HEK293 (cell line): ENCODE results near the gene ABCA1.

ENCODE experiments used
- CTCF ChIA-PET: fragments of 350-600 bp; formaldehyde crosslinking; extraction: SDS; loops from one replicate; lab custom pipeline; 2021; ENCODE audit warnings: antibody characterized with exemption; lab: Yijun Ruan, JAX
- POLR2A ChIA-PET: fragments of 300-600 bp; formaldehyde crosslinking; extraction: SDS; loops from one replicate; lab custom pipeline; 2020; ENCODE audit warnings: antibody characterized with exemption, inconsistent platforms; lab: Yijun Ruan, JAX
- H3K27ac ChIP-seq: fragments of 200-500 bp; sonication (Bioruptor generic); 2 replicates; pipeline ENCODE4 v1.5.1; 2014; ENCODE audit warnings: low read depth, low read length, control low read depth, inconsistent platforms; ENCODE audit errors: extremely low read depth
- H3K36me3 ChIP-seq, 2 experiments: fragments of 200-500 bp in 1 of 2; sonication (Bioruptor generic) in 1 of 2; 1 replicate in 1 of 2; 2 replicates in 1 of 2; pipeline ENCODE4 v1.5.1; 2014 to 2017; ENCODE audit warnings: inconsistent platforms in 2 of 2, low read length in 2 of 2; ENCODE audit not compliant: control insufficient read depth in 2 of 2, insufficient read depth in 1 of 2
- H3K4me1 ChIP-seq: fragments of 200-500 bp; sonication (Bioruptor generic); 2 replicates; pipeline ENCODE4 v1.5.1; 2014; ENCODE audit warnings: mild to moderate bottlenecking, low read length, inconsistent platforms; ENCODE audit not compliant: control insufficient read depth, insufficient read depth
- H3K4me3 ChIP-seq: 2 replicates; pipeline ENCODE4 v1.5.1; 2011; ENCODE audit warnings: low read depth, mild to moderate bottlenecking, control low read depth, low read length, moderate library complexity
- H3K9me3 ChIP-seq: fragments of 200-500 bp; sonication (Bioruptor generic); 2 replicates; pipeline ENCODE4 v1.5.1; 2014; ENCODE audit warnings: low read depth, low read length, inconsistent platforms; ENCODE audit not compliant: control insufficient read depth, insufficient read depth
- GLI2 ChIP-seq: fragments of 450-650 bp; formaldehyde crosslinking; IDR thresholded peaks from 2 replicates; pipeline ENCODE4; 2017; ENCODE audit warnings: missing biosample characterization, missing genetic modification characterization, low read depth, borderline replicate concordance
- INSM2 ChIP-seq: fragments of 450-650 bp; formaldehyde crosslinking; IDR thresholded peaks from 2 replicates; pipeline ENCODE4 v1.5.1; 2016; ENCODE audit warnings: missing biosample characterization, missing genetic modification characterization
- REST ChIP-seq: fragments of 450-650 bp; formaldehyde crosslinking; IDR thresholded peaks from 2 replicates; pipeline ENCODE4 v1.5.1; 2016; ENCODE audit warnings: missing biosample characterization, missing genetic modification characterization
- TRIM28 ChIP-seq: IDR thresholded peaks from 2 replicates; pipeline ENCODE4 v1.6.1; 2011; ENCODE audit warnings: low read length, control low read depth, borderline replicate concordance
- ZBTB7A ChIP-seq: fragments of 450-650 bp; formaldehyde crosslinking; IDR thresholded peaks from 2 replicates; pipeline ENCODE4 v1.5.1; 2016; ENCODE audit warnings: low read depth, missing biosample characterization, missing genetic modification characterization
- ZNF112 ChIP-seq: fragments of 450-650 bp; formaldehyde crosslinking; IDR thresholded peaks from 2 replicates; pipeline ENCODE4 v1.5.0; 2017; ENCODE audit warnings: missing biosample characterization, missing genetic modification characterization
- ZNF146 ChIP-seq: fragments of 450-650 bp; formaldehyde crosslinking; IDR thresholded peaks from 2 replicates; pipeline ENCODE4 v1.5.1; 2016; ENCODE audit warnings: missing biosample characterization, missing genetic modification characterization
- ZNF26 ChIP-seq: fragments of 450-650 bp; formaldehyde crosslinking; IDR thresholded peaks from 2 replicates; pipeline ENCODE4 v1.5.1; 2016; ENCODE audit warnings: missing biosample characterization, missing genetic modification characterization
- ZNF280D ChIP-seq: fragments of 450-650 bp; formaldehyde crosslinking; IDR thresholded peaks from 2 replicates; pipeline ENCODE4 v1.5.1; 2016; ENCODE audit warnings: missing biosample characterization, missing genetic modification characterization
- ZNF366 ChIP-seq: fragments of 450-650 bp; formaldehyde crosslinking; conservative IDR thresholded peaks from 2 replicates; pipeline ENCODE4 v1.5.1; 2016; ENCODE audit warnings: missing biosample characterization, missing genetic modification characterization
- ZNF391 ChIP-seq: fragments of 450-650 bp; formaldehyde crosslinking; IDR thresholded peaks from 2 replicates; pipeline ENCODE4 v1.5.1; 2016; ENCODE audit warnings: low read depth, missing biosample characterization, missing genetic modification characterization, borderline replicate concordance
- ZNF398 ChIP-seq: fragments of 450-650 bp; formaldehyde crosslinking; IDR thresholded peaks from 2 replicates; pipeline ENCODE4 v1.5.1; 2017; ENCODE audit warnings: missing biosample characterization, missing genetic modification characterization
- ZNF530 ChIP-seq: fragments of 450-650 bp; formaldehyde crosslinking; IDR thresholded peaks from 2 replicates; pipeline ENCODE4 v1.5.1; 2016; ENCODE audit warnings: low read depth, missing biosample characterization, missing genetic modification characterization
- ZNF560 ChIP-seq: fragments of 450-650 bp; formaldehyde crosslinking; IDR thresholded peaks from 2 replicates; pipeline ENCODE4 v1.5.1; 2017; ENCODE audit warnings: missing biosample characterization, missing genetic modification characterization, borderline replicate concordance
- ZNF692 ChIP-seq: fragments of 450-650 bp; formaldehyde crosslinking; IDR thresholded peaks from 2 replicates; pipeline ENCODE4 v1.5.1; 2016; ENCODE audit warnings: missing biosample characterization, missing genetic modification characterization
- ZNF768 ChIP-seq: fragments of 450-650 bp; formaldehyde crosslinking; IDR thresholded peaks from 2 replicates; pipeline ENCODE4 v1.5.1; 2018; ENCODE audit warnings: missing biosample characterization, mild to moderate bottlenecking, missing genetic modification characterization
- ZNF791 ChIP-seq: fragments of 450-650 bp; formaldehyde crosslinking; IDR thresholded peaks from 2 replicates; pipeline ENCODE4 v1.5.1; 2016; ENCODE audit warnings: missing biosample characterization, missing genetic modification characterization
- ZSCAN18 ChIP-seq: fragments of 450-650 bp; formaldehyde crosslinking; IDR thresholded peaks from 2 replicates; pipeline ENCODE4 v1.5.1; 2016; ENCODE audit warnings: missing biosample characterization, missing genetic modification characterization

Gene ABCA1

GRCh38 chr9:104927216-104927911 is 591 bp downstream of the ABCA1 start:
- Histone ChIP-seq H3K27ac (no peak overlapping the region), H3K4me3 (no peak overlapping the region), H3K4me1 (no peaks in the 10 kb centered on the region), H3K9me3 (no peaks in the 10 kb centered on the region), H3K36me3 (no peaks in the 10 kb centered on the region)
- TF ChIP-seq ZNF560 (tag by site-specific recombination), result no peak
- no peak for TF ChIP-seq INSM2 (tag by site-specific recombination)
- TF ChIP-seq ZNF146 (tag by site-specific recombination), result no peak
- TF ChIP-seq ZBTB7A, result no peak
- no peak for TF ChIP-seq ZNF768 (tag by site-specific recombination)
- no peak for TF ChIP-seq ZNF530 (tag by site-specific recombination)
- TF ChIP-seq ZNF280D (tag by site-specific recombination), result no peak
- POLR2A ChIA-PET, result no interaction called here
- CTCF ChIA-PET, result interaction anchor here (0.7 to 1.4 kb wide), 8 partner anchors 32 to 488 kb away, joined by 3 to 6 read pairs (median 3); no protein-coding TSS in a partner anchor

- POLR2A ChIA-PET, result no interaction called here
- H3K4me3 ChIP-seq, result no peak overlapping the region
- no peak overlapping the region for H3K27ac ChIP-seq
- H3K9me3 ChIP-seq, result no peaks in the 10 kb centered on the region
- no peaks in the 10 kb centered on the region for H3K4me1 ChIP-seq
- H3K36me3 ChIP-seq, result no peaks in the 10 kb centered on the region
- CTCF ChIA-PET, result interaction anchor here (0.7 to 2.6 kb wide), 5 partner anchors 9 to 239 kb away, joined by 3 to 11 read pairs (median 3); no protein-coding TSS in a partner anchor
- TF ChIP-seq REST (tag by site-specific recombination) (no peak), ZNF366 (tag by site-specific recombination) (no peak), ZNF791 (tag by site-specific recombination) (no peak), ZNF112 (tag by site-specific recombination) (no peak), ZSCAN18 (tag by site-specific recombination) (no peak), GLI2 (no peak), ZNF26 (tag by site-specific recombination) (no peak), ZNF692 (tag by site-specific recombination) (no peak), ZNF391 (tag by site-specific recombination) (no peak), TRIM28 (no peak), ZNF398 (no peak)
These were observed 4.2 kb downstream of the ABCA1 start for GRCh38 chr9:104923740-104924139.
